Activated B cell treated with CpG ODN at 0.5 μM for 24 hours (primary cell): ENCODE measurements around the gene RABL6. TPM values are rescaled to one million over a fixed set of nuclear protein-coding genes. Genes with fewer than 3 reads are reported as not detected.
A peak's percentile ranks its signal among the peaks of the same experiment; 100 is the strongest.

Experiments
- ATAC-seq: fragments of 200-7000 bp; cut with Tn5 transposase; one replicate; pipeline ENCODE4 v1.10.0; 2021; ENCODE audit warnings: low read depth, mild to moderate bottlenecking, moderate library complexity
- CTCF ChIA-PET: fragments of 350-600 bp; sonication (Branson Sonifier 250); formaldehyde crosslinking; loops from one replicate; lab custom pipeline; 2021; ENCODE audit warnings: antibody characterized with exemption; lab: Charles Lee
- POLR2A ChIA-PET: fragments of 350-600 bp; sonication (Branson Sonifier 250); formaldehyde crosslinking; loops from one replicate; lab custom pipeline; 2021; ENCODE audit warnings: antibody characterized with exemption; lab: Charles Lee
- DNase-seq: peaks from one replicate; pipeline ENCODE4 v3.0.0; 2022
- H3K27ac Mint-ChIP-seq: one replicate; pipeline ENCODE4 v1.8.0; 2020; ENCODE audit warnings: mixed read lengths
- H3K27me3 Mint-ChIP-seq: one replicate; pipeline ENCODE4 v1.8.0; 2021; ENCODE audit warnings: mixed read lengths
- H3K36me3 Mint-ChIP-seq: one replicate; pipeline ENCODE4 v1.8.0; 2021; ENCODE audit warnings: low read depth, mixed read lengths
- H3K4me1 Mint-ChIP-seq: one replicate; pipeline ENCODE4 v1.8.0; 2021; ENCODE audit warnings: mixed read lengths
- H3K4me3 Mint-ChIP-seq: one replicate; pipeline ENCODE4 v1.8.0; 2020; ENCODE audit warnings: mild to moderate bottlenecking, mixed read lengths
- H3K9me3 Mint-ChIP-seq: one replicate; pipeline ENCODE4 v1.8.0; 2020; ENCODE audit warnings: mixed read lengths
- CTCF ChIP-seq: fragments of 200-600 bp; IDR thresholded peaks from one replicate; pipeline ENCODE4 v1.8.0; 2022; ENCODE audit warnings: antibody characterized with exemption, mild to moderate bottlenecking
- intact Hi-C: fragments of 100-400 bp; cut with micrococcal nuclease; formaldehyde crosslinking; loops from one replicate; pipeline ENCODE4 v1.15.1; 2024
- total RNA-seq: library from RNA; stranded (reverse); gene quantifications from 2 replicates; pipeline ENCODE4 v1.2.3, GENCODE V29; 2022

The RABL6 gene
- total RNA-seq, 1 donor from 2014 or later, result 75.0 TPM

DNA sequence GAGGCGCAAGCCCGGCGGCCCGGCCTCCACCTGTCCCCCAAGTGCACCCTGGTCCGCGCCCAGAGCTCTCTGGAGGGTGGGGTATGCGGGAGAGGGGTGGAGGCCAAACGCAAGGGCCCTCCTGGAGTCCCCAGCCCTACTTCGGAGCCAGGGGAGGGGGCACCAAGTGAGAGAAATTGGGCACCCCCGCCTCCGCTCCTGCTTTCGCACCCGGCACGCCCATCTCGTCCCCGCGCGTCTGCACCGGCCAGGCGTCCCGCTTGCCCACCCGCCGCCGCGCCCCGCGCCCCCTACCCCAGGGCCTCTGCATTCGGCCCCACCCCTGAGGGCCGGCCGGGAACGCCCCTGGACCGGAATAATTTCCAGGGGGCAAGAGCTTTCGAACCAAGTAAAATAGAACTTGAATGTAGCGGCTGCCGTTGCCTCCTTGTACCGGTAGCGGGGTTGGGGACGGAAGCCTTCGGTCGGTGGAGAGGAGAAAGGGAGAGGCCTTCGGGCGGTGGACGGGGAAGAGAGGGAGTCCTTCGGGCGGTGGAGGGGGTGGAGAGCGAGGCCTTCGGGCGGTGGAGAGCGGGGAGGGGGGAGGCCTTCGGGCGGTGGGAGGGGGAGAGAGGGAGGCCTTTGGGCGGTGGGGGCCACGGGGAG is 40.8 kb downstream of the RABL6 start:
- ATAC-seq (peak; percentile 1), DNase-seq (no peak)
- H3K36me3 Mint-ChIP-seq, result no peaks in the 10 kb centered on the region
- H3K4me1 Mint-ChIP-seq, result peaks cover 26% of the 10 kb centered on the region
- ChIA-PET CTCF (no interaction called here), POLR2A (interaction anchor here (0.7 to 2.2 kb wide), 12 partner anchors 16 to 393 kb away, joined by 3 to 13 read pairs (median 4); partner anchors contain the start of genes C8G, EDF1, FBXW5 and PAXX)
- H3K9me3 Mint-ChIP-seq, result no peaks in the 10 kb centered on the region
- no peak for TF ChIP-seq CTCF
- no peak overlapping the region for H3K27ac Mint-ChIP-seq
- H3K4me3 Mint-ChIP-seq, result peak overlapping the region; percentile 95
- peaks cover 6% of the 10 kb centered on the region for H3K27me3 Mint-ChIP-seq
- intact Hi-C loops, result loop anchor here (1.0 to 10.0 kb wide), 7 partner anchors 18 to 316 kb away; partner anchors contain the start of genes EDF1, FBXW5, PAXX and RABL6

- peak; percentile 94 for DNase-seq
- POLR2A ChIA-PET, result interaction anchor here (0.7 to 2.2 kb wide), 8 partner anchors 15 to 186 kb away, joined by 3 to 7 read pairs (median 4); partner anchors contain the start of genes EDF1, PAXX and TRAF2
- H3K36me3 Mint-ChIP-seq, result no peaks in the 10 kb centered on the region
- peak; percentile 94 for ATAC-seq
- intact Hi-C loops, result loop anchor here (1.0 to 10.0 kb wide), 7 partner anchors 17 to 316 kb away; partner anchors contain the start of genes EDF1, FBXW5, PAXX and RABL6
- peak within 1 kb of the TSS; percentile 93 for H3K27ac Mint-ChIP-seq
- peaks cover 27% of the 10 kb centered on the region for H3K4me1 Mint-ChIP-seq
- CTCF ChIA-PET, result no interaction called here
- H3K27me3 Mint-ChIP-seq, result peaks cover 6% of the 10 kb centered on the region
- no peaks in the 10 kb centered on the region for H3K9me3 Mint-ChIP-seq
- TF ChIP-seq CTCF, result no peak
- peak within 1 kb of the TSS; percentile 95 for H3K4me3 Mint-ChIP-seq
These were observed 41.6 kb downstream of the RABL6 start, which contains the start of gene PHPT1 for GRCh38 chr9:136849038-136849959. TSS of gene PHPT1 (plus strand) at chr9:136849409. CDS start at chr9:136849431, 22 bp downstream.

DNA sequence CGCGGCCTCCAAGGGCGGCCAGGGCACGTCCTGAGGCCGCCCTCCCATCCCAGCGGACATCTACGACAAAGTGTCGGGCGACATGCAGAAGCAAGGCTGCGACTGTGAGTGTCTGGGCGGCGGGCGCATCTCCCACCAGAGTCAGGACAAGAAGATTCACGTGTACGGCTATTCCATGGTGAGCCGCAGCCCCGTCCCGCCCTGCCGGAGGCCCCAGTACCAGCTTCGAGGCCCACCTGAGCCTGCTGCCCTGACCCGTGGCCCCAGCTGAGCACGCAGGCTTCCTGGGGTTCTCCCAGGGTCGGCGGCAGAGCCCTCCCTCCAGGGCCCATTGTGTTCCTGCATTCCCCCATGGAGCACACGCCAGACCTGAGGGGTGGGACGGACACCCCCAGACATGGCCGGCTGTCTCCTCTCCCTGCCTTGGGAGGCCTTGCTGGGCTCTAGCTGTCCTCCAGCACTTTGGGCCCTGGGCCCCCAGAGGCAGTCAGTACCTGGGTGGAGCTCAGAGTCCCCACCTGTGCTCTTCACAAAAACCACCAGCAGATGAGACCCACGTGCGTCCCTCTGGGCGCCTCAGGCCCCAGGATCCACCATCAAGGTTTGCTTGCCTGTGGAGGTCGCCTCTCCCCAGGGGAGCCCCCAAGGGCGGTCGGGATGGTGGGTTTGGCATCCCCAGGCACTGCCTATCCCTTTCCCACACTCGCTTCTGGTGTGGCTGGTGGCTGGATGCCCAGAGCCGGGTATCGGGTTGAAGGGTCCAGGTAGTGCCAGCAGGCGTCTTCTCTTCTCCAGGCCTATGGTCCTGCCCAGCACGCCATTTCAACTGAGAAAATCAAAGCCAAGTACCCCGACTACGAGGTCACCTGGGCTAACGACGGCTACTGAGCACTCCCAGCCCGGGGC is 42.5 kb downstream of the RABL6 start:
- POLR2A ChIA-PET, result interaction anchor here (0.8 to 1.2 kb wide), 2 partner anchors 33 to 36 kb away, joined by 3 read pairs; partner anchors contain the start of gene TRAF2
- H3K9me3 Mint-ChIP-seq, result no peaks in the 10 kb centered on the region
- ATAC-seq, result no peak
- intact Hi-C loops, result loop anchor here (1.0 to 10.0 kb wide), 7 partner anchors 16 to 315 kb away; partner anchors contain the start of genes EDF1, FBXW5, PAXX and RABL6
- no peak overlapping the region for H3K27ac Mint-ChIP-seq
- H3K4me1 Mint-ChIP-seq, result peaks cover 26% of the 10 kb centered on the region
- peak overlapping the region; percentile 95 for H3K4me3 Mint-ChIP-seq
- DNase-seq, result no peak
- no peaks in the 10 kb centered on the region for H3K36me3 Mint-ChIP-seq
- H3K27me3 Mint-ChIP-seq, result peaks cover 6% of the 10 kb centered on the region
- CTCF ChIA-PET, result no interaction called here
- no peak for TF ChIP-seq CTCF

- H3K4me1 Mint-ChIP-seq, result peaks cover 25% of the 10 kb centered on the region
- H3K9me3 Mint-ChIP-seq, result no peaks in the 10 kb centered on the region
- DNase-seq (no peak), ATAC-seq (no peak)
- H3K36me3 Mint-ChIP-seq, result no peaks in the 10 kb centered on the region
- no peak overlapping the region for H3K27ac Mint-ChIP-seq
- H3K4me3 Mint-ChIP-seq, result no peak overlapping the region
- no peak for TF ChIP-seq CTCF
- intact Hi-C loops, result no loop called here
- CTCF ChIA-PET, result no interaction called here
- peaks cover 6% of the 10 kb centered on the region for H3K27me3 Mint-ChIP-seq
- POLR2A ChIA-PET, result interaction anchor here (1.2 kb wide), 1 partner anchor 32 kb away, joined by 3 read pairs; no protein-coding TSS in a partner anchor
These were observed 43.4 kb downstream of the RABL6 start for GRCh38 chr9:136850866-136851775.
